Stimulated activated CD8-positive, alpha-beta memory T cell treated with anti-CD3 and anti-CD28 coated beads, Interleukin-7, amount 100 ng/mL, for 4 hours (primary cell): ENCODE measurements around the gene FKRP.
"Not testable (repeated sequence)": the region's sequence is repeated elsewhere in the genome, so short reads cannot be mapped to it uniquely, and the experiment has no call there.

Experiments used
- DNase-seq, 2 donors: peaks; one replicate each; pipeline ENCODE4 v3.0.0-alpha.2; 2020; ENCODE audit warnings: low read depth in 2 of 2

The FKRP gene

GRCh38 chr19:46786236-46787039 lies 40.6 kb downstream of the FKRP start:
- peak; percentile 83 to 93 for DNase-seq

DNA sequence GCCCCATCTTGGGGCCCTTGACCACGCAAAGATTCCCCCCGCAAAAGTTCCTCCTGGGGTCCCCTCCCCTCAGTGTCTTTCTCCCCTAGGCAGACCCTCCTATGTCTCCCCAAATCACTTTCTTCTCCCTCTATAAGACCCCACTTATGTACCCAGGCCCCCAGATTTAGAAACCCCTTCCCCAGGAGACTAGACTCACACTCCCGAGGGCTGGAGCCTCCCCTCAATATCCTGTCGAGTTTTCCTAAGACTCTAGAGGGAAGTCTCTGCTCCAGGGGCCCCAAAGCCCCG lies 41.1 kb downstream of the FKRP start:
- DNase-seq: no peak

DNA sequence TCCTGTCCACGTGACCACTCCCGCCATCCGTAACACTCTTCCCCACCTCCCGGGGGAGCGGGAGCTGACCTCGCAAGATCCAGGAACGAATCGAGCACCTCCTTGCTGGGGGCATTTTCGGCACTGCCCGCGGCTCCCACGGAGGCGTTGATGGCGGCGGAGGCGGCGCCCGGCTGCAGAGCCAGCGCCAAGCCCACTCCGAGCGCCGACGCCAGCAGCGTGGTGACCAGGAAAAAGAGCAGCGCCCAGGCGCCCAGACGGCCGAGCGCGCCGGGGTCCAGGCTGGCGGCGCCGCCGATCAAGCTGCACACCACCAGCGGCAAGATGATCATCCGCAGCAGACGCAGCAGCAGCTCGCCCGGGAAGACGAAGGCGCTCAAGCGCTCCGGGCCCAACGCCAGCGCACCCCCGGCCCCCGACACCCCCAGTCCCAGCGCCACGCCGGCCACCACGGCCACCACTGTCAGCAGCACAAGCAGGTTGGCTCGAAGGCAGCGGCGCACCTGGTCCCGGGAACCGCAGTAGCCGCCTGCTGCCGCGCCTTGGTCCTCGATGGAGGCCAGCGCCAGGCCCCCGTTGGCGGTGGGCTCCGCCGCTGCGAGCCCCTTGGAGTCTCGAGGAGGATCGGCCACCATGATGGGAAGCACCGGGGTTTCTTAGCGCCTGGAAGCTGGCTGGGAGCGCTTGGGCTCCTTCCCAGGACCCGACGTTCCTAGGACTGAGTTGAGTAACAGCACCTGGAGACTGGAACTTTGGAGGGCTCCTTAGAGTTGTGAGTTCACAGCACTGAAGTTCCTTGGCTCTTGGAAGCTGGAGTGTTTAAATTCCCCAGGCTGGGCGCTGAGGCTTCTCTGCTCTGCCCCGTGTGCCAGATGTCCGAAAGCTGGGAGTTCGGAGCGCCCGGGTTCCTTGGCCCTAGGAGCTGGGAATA lies 41.7 kb downstream of the FKRP start:
- peak in 1 of 2 donors; percentile 25 for DNase-seq

DNA sequence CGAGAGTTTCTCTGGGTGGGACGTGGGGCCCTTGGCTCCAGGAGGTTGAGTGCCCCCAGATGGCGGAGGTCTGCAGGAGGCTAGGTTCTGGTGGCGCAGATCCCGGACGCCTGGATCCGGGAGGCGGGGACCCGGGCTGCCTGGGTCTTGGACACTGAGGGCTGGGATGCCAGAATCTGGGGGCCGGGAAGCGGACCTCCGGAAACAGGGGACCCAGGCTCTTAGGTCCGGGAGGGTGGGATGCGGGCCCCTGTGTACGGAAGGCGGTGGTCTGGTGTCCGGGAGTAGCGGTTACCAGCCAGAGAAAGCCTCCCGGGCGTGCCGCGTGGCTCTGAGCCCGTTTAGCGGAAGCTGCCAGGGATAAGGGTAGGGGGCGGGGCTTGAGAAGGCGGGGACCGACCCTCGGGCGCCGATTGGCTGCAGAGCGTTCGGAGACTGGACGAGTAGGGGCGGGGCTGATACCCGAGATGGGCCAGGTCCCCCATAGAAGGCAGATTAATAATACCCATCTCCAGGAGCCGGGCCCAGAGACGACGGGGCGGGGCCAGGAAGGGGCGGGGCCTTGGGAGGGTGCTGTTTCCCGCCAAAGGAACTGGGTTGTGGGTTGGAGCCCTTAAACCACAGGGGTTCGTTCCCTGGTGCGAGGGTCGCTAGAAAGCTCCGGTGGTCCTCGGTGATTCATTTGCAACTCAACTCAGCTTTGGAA lies 42.6 kb downstream of the FKRP start, which contains the start of gene SLC1A5:
TSS of gene SLC1A5 (minus strand) at position 333 of the 706 bp plus-strand sequence. CDS start 629 bp downstream, outside the sequence.
- DNase-seq: peak; percentile 98

GRCh38 chr19:46788968-46789338 lies 43.1 kb downstream of the FKRP start:
- no peak for DNase-seq

DNA sequence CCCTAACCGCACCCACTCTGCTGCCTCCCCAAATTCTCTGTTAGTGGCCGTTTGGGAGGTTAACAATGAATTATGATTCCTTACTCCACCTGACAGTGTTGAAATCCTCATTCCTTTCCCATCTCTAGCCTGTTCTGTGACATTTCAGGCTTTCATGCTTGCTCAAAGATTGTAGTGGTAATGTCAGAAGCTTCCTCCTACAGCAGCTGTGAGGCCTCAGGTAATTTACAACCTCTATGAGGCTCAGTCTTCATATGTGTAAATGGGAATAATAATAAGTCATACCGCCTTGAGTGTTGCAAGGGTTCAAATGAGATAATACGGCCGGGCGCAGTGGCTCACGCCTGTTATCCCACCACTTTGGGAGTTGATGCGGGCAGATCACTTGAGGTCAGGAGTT lies 43.5 kb downstream of the FKRP start:
- no peak for DNase-seq

DNA sequence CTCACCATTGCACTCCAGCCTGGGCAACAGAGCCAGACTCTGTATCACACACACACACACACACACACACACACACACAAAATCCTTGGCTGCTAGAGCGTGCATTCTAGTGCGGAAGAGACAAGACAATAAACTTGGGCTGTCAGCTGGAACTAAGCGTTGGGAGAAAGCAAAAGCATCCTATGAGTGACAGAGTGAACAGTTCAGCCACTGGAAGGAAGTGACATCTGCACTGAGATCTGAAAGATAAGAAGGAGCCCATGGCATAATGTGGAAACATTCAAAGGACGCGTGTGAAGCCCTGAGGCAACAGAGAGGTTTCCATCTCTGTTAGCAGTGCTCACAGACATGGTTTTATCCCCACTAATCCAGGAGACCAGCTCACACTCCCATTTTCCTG lies 46.1 kb downstream of the FKRP start:
- DNase-seq: no peak

DNA sequence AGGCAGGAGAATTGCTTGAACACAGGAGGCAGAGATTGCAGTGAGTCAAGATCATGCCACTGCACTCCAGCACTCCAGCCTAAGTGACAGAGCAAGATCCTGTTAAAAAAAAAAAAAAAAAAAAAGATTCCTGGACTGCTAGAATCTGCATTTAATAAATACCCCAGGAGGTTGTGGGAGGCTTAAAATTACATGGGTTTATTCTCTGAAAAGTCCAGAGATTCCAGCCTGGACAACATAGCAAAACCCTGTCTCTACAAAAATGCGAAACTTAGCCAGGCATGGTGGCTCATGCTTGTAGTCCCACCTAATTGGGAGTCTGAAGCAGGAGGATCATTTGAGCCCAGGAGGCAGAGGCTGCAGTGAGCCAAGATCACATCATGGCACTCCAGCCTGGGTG lies 52.0 kb downstream of the FKRP start:
- DNase-seq: no peak

GRCh38 chr19:46798713-46799112 lies 52.9 kb downstream of the FKRP start:
- no peak for DNase-seq

DNA sequence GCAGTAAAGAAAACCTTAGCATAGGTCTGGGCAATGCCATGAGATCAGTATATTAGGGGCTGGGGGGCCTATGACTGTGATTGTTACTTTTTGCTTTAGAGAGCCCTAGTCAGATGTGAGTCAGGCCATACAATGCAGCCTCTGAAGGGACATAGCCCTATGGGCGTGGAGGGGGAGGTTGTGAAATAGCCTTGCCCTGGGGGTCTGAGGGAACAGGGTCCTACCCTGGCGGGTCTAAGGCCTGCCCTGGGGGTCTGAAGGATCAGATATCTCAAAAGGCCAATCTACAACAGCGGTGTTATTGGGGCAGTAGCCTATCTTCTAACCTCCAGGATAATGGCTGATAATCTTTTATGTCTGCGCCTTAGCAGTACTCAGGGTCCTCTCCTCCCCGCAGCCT lies 56.3 kb downstream of the FKRP start:
- DNase-seq: no peak

DNA sequence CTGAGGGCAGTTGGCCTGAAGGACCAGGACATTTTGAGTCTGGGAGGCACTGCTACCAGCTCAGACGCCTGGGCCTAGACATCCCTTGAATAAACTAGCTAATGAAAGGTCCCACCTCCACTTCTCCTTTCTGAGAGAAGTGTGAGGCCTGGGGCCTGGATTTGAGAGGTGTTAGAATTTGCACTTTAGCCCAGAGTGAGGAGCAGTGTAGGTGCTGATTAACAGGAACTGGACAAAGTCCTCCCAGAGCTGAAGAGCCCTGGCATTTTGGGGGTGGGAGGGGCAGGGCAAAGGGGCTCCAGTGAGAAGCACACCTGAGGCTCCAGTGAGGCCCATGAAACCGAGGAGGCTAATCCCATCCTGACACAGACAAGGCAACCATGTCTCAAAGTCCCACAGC lies 57.7 kb downstream of the FKRP start:
- DNase-seq: no peak

GRCh38 chr19:46804432-46804831 lies 58.6 kb downstream of the FKRP start:
- not testable (repeated sequence) for DNase-seq

DNA sequence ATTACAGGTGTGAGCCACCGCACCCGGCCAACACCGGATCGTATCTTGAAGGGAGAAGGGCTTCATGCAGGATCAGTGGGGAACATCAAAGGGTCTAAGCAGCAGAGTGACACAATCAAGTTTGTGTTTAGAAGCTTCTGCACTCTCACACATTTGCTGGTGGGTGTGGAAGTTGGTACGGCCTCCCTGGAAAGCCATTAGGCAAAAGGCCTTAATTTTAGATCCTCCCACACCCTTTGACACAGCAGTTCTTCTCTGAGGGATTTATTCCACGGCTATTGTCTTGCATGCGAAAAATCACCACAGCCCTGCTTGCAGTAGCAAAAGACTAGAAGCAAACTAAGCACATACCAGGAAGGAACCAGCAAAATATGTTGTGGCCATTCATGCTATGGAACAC lies 60.8 kb downstream of the FKRP start:
- no peak for DNase-seq
